ENCODE results near the gene SPATA31C2.

SPATA31C2 gene

DNA sequence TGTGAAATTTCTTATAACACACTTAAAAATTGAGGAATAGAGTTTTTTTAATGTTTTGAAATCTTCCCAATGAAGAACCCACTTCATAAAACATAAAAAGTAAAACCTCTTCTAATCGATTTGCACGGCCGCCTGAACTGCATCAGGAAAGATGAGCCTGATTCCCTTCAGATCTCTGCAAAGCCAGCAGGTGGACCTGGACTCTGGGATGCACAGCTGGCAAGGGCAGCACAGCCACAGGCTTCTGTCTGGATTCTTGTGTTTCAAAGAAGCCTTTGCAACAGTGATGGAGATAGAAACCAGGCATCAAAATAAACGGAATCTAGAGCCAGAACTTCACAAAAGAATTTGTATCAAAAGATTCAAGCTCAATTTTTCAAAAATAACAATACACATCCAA is 36.0 kb upstream of the SPATA31C2 start:
- Histone ChIP-seq H3K27ac (ENCODE audit: low read depth, low read length) (no peak overlapping the region), H3K4me2 (ENCODE audit: low read length) (no peak overlapping the region), H3K27me3 (ENCODE audit: control insufficient read depth, low read length) (no peaks in the 10 kb centered on the region; the same call in 1 of the 2 replicates), H3K9me2 (replicated peaks; ENCODE audit: control insufficient read depth, low read length) (no peaks in the 10 kb centered on the region), H3K4me3 (ENCODE audit: low read length) (no peak overlapping the region), H3K9me3 (ENCODE audit: control insufficient read depth, insufficient read depth, low read length) (no peaks in the 10 kb centered on the region), H3F3A (ENCODE audit: control insufficient read depth, insufficient read depth) (no peaks in the 10 kb centered on the region), H4K20me1 (ENCODE audit: control insufficient read depth, insufficient read depth, low read depth, low read length) (no peaks in the 10 kb centered on the region), H3K36me3 (ENCODE audit: control insufficient read depth, low read length) (no peaks in the 10 kb centered on the region), H3K79me2 (ENCODE audit: control insufficient read depth, low read length) (no peaks in the 10 kb centered on the region), H3K4me1 (ENCODE audit: control insufficient read depth, low read length) (no peaks in the 10 kb centered on the region)
- TF ChIP-seq CTCF (IDR thresholded peaks at IDR 0.05; ENCODE audit: low read depth, low read length, poor library complexity, severe bottlenecking) (no peak), EZH2phosphoT487 (IDR thresholded peaks at IDR 0.05; ENCODE audit: borderline replicate concordance, low read length) (no peak)

- TF ChIP-seq EZH2phosphoT487 (IDR thresholded peaks at IDR 0.05; ENCODE audit: borderline replicate concordance, low read length) (no peak), CTCF (IDR thresholded peaks at IDR 0.05; ENCODE audit: low read depth, low read length, poor library complexity, severe bottlenecking) (peak; percentile 98)
- no peak overlapping the region for H3K4me3 ChIP-seq (ENCODE audit: low read length)
- no peaks in the 10 kb centered on the region for H3K36me3 ChIP-seq (ENCODE audit: control insufficient read depth, low read length)
- H3K4me2 ChIP-seq (ENCODE audit: low read length), result no peak overlapping the region
- H3K9me3 ChIP-seq (ENCODE audit: control insufficient read depth, insufficient read depth, low read length), result no peaks in the 10 kb centered on the region
- H4K20me1 ChIP-seq (ENCODE audit: control insufficient read depth, insufficient read depth, low read depth, low read length), result no peaks in the 10 kb centered on the region
- H3K4me1 ChIP-seq (ENCODE audit: control insufficient read depth, low read length), result no peaks in the 10 kb centered on the region
- H3K9me2 ChIP-seq (replicated peaks; ENCODE audit: control insufficient read depth, low read length), result no peaks in the 10 kb centered on the region
- no peaks in the 10 kb centered on the region; the same call in 1 of the 2 replicates for H3K27me3 ChIP-seq (ENCODE audit: control insufficient read depth, low read length)
- no peaks in the 10 kb centered on the region for H3F3A ChIP-seq (ENCODE audit: control insufficient read depth, insufficient read depth)
- H3K27ac ChIP-seq (ENCODE audit: low read depth, low read length), result no peak overlapping the region
- no peaks in the 10 kb centered on the region for H3K79me2 ChIP-seq (ENCODE audit: control insufficient read depth, low read length)
These were observed 35.2 kb upstream of the SPATA31C2 start for GRCh38 chr9:88173378-88173999.

GRCh38 chr9:88169700-88170099 is 31.4 kb upstream of the SPATA31C2 start:
- no peak overlapping the region for H3K27ac ChIP-seq (ENCODE audit: low read depth, low read length)
- no peak overlapping the region for H3K4me2 ChIP-seq (ENCODE audit: low read length)
- no peaks in the 10 kb centered on the region for H4K20me1 ChIP-seq (ENCODE audit: control insufficient read depth, insufficient read depth, low read depth, low read length)
- H3K79me2 ChIP-seq (ENCODE audit: control insufficient read depth, low read length), result no peaks in the 10 kb centered on the region
- H3F3A ChIP-seq (ENCODE audit: control insufficient read depth, insufficient read depth), result no peaks in the 10 kb centered on the region
- TF ChIP-seq EZH2phosphoT487 (IDR thresholded peaks at IDR 0.05; ENCODE audit: borderline replicate concordance, low read length) (no peak), CTCF (IDR thresholded peaks at IDR 0.05; ENCODE audit: low read depth, low read length, poor library complexity, severe bottlenecking) (no peak)
- no peaks in the 10 kb centered on the region for H3K27me3 ChIP-seq (ENCODE audit: control insufficient read depth, low read length)
- no peaks in the 10 kb centered on the region for H3K4me1 ChIP-seq (ENCODE audit: control insufficient read depth, low read length)
- H3K9me2 ChIP-seq (replicated peaks; ENCODE audit: control insufficient read depth, low read length), result no peaks in the 10 kb centered on the region
- no peak overlapping the region for H3K4me3 ChIP-seq (ENCODE audit: low read length)
- no peaks in the 10 kb centered on the region for H3K9me3 ChIP-seq (ENCODE audit: control insufficient read depth, insufficient read depth, low read length)
- no peaks in the 10 kb centered on the region for H3K36me3 ChIP-seq (ENCODE audit: control insufficient read depth, low read length)
